Measurements from ENCODE around the gene OR51B5. TPM values are rescaled to one million over a fixed set of nuclear protein-coding genes. Genes with fewer than 3 reads are reported as not detected.

The OR51B5 gene
- total RNA-seq, 1 donor from 2014 or later: not detected

GRCh38 chr11:5336331-5336730, 7.0 kb downstream of the OR51B5 start:
- Histone ChIP-seq H3K27ac (ENCODE audit: low read depth, low read length) (no peak overlapping the region), H4K20me1 (ENCODE audit: insufficient read depth, low read length) (no peaks in the 10 kb centered on the region), H3K4me3 (ENCODE audit: insufficient read depth, low read depth, low read length) (no peak overlapping the region), H2AFZ (ENCODE audit: low read depth, low read length) (no peak overlapping the region), H3K4me1 (ENCODE audit: insufficient read depth, low read length) (no peaks in the 10 kb centered on the region), H3K9me3 (ENCODE audit: insufficient read depth, low read depth, low read length) (no peaks in the 10 kb centered on the region), H3K79me2 (ENCODE audit: insufficient read depth, low read length) (no peaks in the 10 kb centered on the region), H3K9ac (ENCODE audit: low read length) (no peak overlapping the region), H3K36me3 (ENCODE audit: insufficient read depth, low read length) (no peaks in the 10 kb centered on the region), H3K4me2 (ENCODE audit: low read length) (no peak overlapping the region), H3K27me3 (ENCODE audit: insufficient read depth, low read length) (no peaks in the 10 kb centered on the region)
- FAIRE-seq (no peak), DNase-seq (ENCODE audit: low read depth) (peak; percentile 26)
- TF ChIP-seq, protein P1, sequence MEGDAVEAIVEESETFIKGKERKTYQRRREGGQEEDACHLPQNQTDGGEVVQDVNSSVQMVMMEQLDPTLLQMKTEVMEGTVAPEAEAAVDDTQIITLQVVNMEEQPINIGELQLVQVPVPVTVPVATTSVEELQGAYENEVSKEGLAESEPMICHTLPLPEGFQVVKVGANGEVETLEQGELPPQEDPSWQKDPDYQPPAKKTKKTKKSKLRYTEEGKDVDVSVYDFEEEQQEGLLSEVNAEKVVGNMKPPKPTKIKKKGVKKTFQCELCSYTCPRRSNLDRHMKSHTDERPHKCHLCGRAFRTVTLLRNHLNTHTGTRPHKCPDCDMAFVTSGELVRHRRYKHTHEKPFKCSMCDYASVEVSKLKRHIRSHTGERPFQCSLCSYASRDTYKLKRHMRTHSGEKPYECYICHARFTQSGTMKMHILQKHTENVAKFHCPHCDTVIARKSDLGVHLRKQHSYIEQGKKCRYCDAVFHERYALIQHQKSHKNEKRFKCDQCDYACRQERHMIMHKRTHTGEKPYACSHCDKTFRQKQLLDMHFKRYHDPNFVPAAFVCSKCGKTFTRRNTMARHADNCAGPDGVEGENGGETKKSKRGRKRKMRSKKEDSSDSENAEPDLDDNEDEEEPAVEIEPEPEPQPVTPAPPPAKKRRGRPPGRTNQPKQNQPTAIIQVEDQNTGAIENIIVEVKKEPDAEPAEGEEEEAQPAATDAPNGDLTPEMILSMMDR (IDR thresholded peaks at IDR 0.05; ENCODE audit: insufficient read depth, low read depth, low read length): no peak
- no peak for TF ChIP-seq EZH2 (IDR thresholded peaks at IDR 0.05; ENCODE audit: insufficient read depth, low read length)
- no peak overlapping the region for H3K27ac Mint-ChIP-seq (ENCODE audit: unreplicated experiment)
- H3K27me3 Mint-ChIP-seq (ENCODE audit: low read depth, unreplicated experiment): no peaks in the 10 kb centered on the region
- H3K9me3 Mint-ChIP-seq (ENCODE audit: unreplicated experiment): peaks cover 2% of the 10 kb centered on the region
- H3K4me3 Mint-ChIP-seq (ENCODE audit: unreplicated experiment): no peak overlapping the region
- H3K4me1 Mint-ChIP-seq (ENCODE audit: low read depth, unreplicated experiment): peaks cover 2% of the 10 kb centered on the region
- H3K36me3 Mint-ChIP-seq (ENCODE audit: low read depth, unreplicated experiment): no peaks in the 10 kb centered on the region

- no peaks in the 10 kb centered on the region for H3K36me3 Mint-ChIP-seq (ENCODE audit: low read depth, unreplicated experiment)
- no peaks in the 10 kb centered on the region for H3K36me3 ChIP-seq (ENCODE audit: insufficient read depth, low read length)
These were observed 8.2 kb downstream of the OR51B5 start for GRCh38 chr11:5335170-5335569.

DNA sequence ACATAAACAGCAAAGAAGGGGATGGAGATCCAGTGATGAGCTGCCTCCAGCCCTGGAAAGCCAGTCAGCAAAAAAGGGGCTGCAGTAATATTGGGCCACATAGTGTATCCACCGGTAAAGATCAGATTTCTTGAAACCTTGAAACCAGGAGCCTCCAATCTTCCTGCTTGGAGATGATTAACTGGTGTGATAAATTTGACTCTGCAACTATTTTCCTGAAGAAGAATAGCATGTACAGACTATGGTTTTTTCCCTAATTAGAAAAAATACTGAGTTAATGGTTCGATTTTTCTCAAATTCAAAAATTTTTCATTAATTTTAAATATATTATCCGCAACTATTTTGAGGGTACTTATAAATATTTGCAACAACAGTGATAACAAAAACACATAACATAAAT, 19.1 kb downstream of the OR51B5 start, which contains the start of gene OR51B2:
Gene OR51B2 (minus strand): TSS at position 101 of the 400 bp plus-strand sequence. CDS start 0 bp downstream, at position 101.
- Histone ChIP-seq H4K20me1 (ENCODE audit: insufficient read depth, low read length) (no peaks in the 10 kb centered on the region), H3K27me3 (ENCODE audit: insufficient read depth, low read length) (no peaks in the 10 kb centered on the region), H2AFZ (ENCODE audit: low read depth, low read length) (no peak within 1 kb of the TSS), H3K27ac (ENCODE audit: low read depth, low read length) (no peak within 1 kb of the TSS), H3K9ac (ENCODE audit: low read length) (no peak within 1 kb of the TSS), H3K36me3 (ENCODE audit: insufficient read depth, low read length) (no peaks in the 10 kb centered on the region), H3K79me2 (ENCODE audit: insufficient read depth, low read length) (no peaks in the 10 kb centered on the region), H3K4me3 (ENCODE audit: insufficient read depth, low read depth, low read length) (no peak within 1 kb of the TSS), H3K4me1 (ENCODE audit: insufficient read depth, low read length) (no peaks in the 10 kb centered on the region), H3K4me2 (ENCODE audit: low read length) (no peak within 1 kb of the TSS), H3K9me3 (ENCODE audit: insufficient read depth, low read depth, low read length) (no peaks in the 10 kb centered on the region)
- Mint-ChIP-seq H3K4me3 (ENCODE audit: unreplicated experiment) (no peak within 1 kb of the TSS), H3K27me3 (ENCODE audit: low read depth, unreplicated experiment) (no peaks in the 10 kb centered on the region), H3K4me1 (ENCODE audit: low read depth, unreplicated experiment) (no peaks in the 10 kb centered on the region), H3K27ac (ENCODE audit: unreplicated experiment) (no peak within 1 kb of the TSS), H3K36me3 (ENCODE audit: low read depth, unreplicated experiment) (no peaks in the 10 kb centered on the region), H3K9me3 (ENCODE audit: unreplicated experiment) (no peaks in the 10 kb centered on the region)
- TF ChIP-seq, protein P1 (IDR thresholded peaks at IDR 0.05; ENCODE audit: insufficient read depth, low read depth, low read length): no peak
- no peak for TF ChIP-seq EZH2 (IDR thresholded peaks at IDR 0.05; ENCODE audit: insufficient read depth, low read length)
- FAIRE-seq (no peak), DNase-seq (ENCODE audit: low read depth) (no peak)

More at GRCh38 chr11:5335170-5335569, 8.2 kb downstream of the OR51B5 start:
- TF ChIP-seq EZH2 (IDR thresholded peaks at IDR 0.05; ENCODE audit: insufficient read depth, low read length): no peak
- TF ChIP-seq, protein P1 (IDR thresholded peaks at IDR 0.05; ENCODE audit: insufficient read depth, low read depth, low read length): no peak
- Histone ChIP-seq H3K27me3 (ENCODE audit: insufficient read depth, low read length) (no peaks in the 10 kb centered on the region), H4K20me1 (ENCODE audit: insufficient read depth, low read length) (no peaks in the 10 kb centered on the region), H3K4me2 (ENCODE audit: low read length) (no peak overlapping the region), H3K27ac (ENCODE audit: low read depth, low read length) (no peak overlapping the region), H3K4me3 (ENCODE audit: insufficient read depth, low read depth, low read length) (no peak overlapping the region), H2AFZ (ENCODE audit: low read depth, low read length) (no peak overlapping the region), H3K9ac (ENCODE audit: low read length) (no peak overlapping the region), H3K79me2 (ENCODE audit: insufficient read depth, low read length) (no peaks in the 10 kb centered on the region), H3K9me3 (ENCODE audit: insufficient read depth, low read depth, low read length) (no peaks in the 10 kb centered on the region), H3K4me1 (ENCODE audit: insufficient read depth, low read length) (no peaks in the 10 kb centered on the region)
- H3K4me3 Mint-ChIP-seq (ENCODE audit: unreplicated experiment): no peak overlapping the region
- peaks cover 2% of the 10 kb centered on the region for H3K4me1 Mint-ChIP-seq (ENCODE audit: low read depth, unreplicated experiment)
- H3K9me3 Mint-ChIP-seq (ENCODE audit: unreplicated experiment): peaks cover 2% of the 10 kb centered on the region
- DNase-seq (ENCODE audit: low read depth) (no peak), FAIRE-seq (peak; percentile 9)
- H3K27me3 Mint-ChIP-seq (ENCODE audit: low read depth, unreplicated experiment): no peaks in the 10 kb centered on the region
- no peak overlapping the region for H3K27ac Mint-ChIP-seq (ENCODE audit: unreplicated experiment)

Measured in astrocyte (in vitro differentiated cells and primary cell).